ENCODE results near the gene RBM8A. TPM values are rescaled to one million over a fixed set of nuclear protein-coding genes. Genes with fewer than 3 reads are reported as not detected.
A peak's percentile ranks its signal among the peaks of the same experiment; 100 is the strongest.

Gene RBM8A
- polyA plus RNA-seq, 1 donor, result 118 TPM

GRCh38 chr1:145918144-145918991 lies 8.9 kb downstream of the RBM8A start, which contains the start of gene PEX11B:
PEX11B (minus strand) TSS chr1:145918717; CDS start chr1:145918688, 29 bp downstream.
- DNase-seq (ENCODE audit: low read depth), result no peak

- no peak for DNase-seq (ENCODE audit: low read depth)
Observed at GRCh38 chr1:145917595-145917994, 9.7 kb downstream of the RBM8A start.

- no peak for DNase-seq (ENCODE audit: low read depth)
Observed at GRCh38 chr1:145916745-145917144, 10.5 kb downstream of the RBM8A start.

GRCh38 chr1:145912128-145912641 lies 15.1 kb downstream of the RBM8A start:
- DNase-seq (ENCODE audit: low read depth), result no peak

- DNase-seq (ENCODE audit: low read depth), result no peak
Observed at GRCh38 chr1:145908653-145909052, 18.6 kb downstream of the RBM8A start.

- no peak for DNase-seq (ENCODE audit: low read depth)
Observed at GRCh38 chr1:145906954-145907753, 20.1 kb downstream of the RBM8A start.

GRCh38 chr1:145901312-145902021 lies 25.8 kb downstream of the RBM8A start:
- no peak for DNase-seq (ENCODE audit: low read depth)

GRCh38 chr1:145898756-145899155 lies 28.5 kb downstream of the RBM8A start:
- no peak for DNase-seq (ENCODE audit: low read depth)

GRCh38 chr1:145897969-145898368 lies 29.3 kb downstream of the RBM8A start:
- DNase-seq (ENCODE audit: low read depth), result no peak

- DNase-seq (ENCODE audit: low read depth), result no peak
Observed at GRCh38 chr1:145895471-145895870, 31.8 kb downstream of the RBM8A start.

- no peak for DNase-seq (ENCODE audit: low read depth)
Observed at GRCh38 chr1:145893306-145894055, 33.8 kb downstream of the RBM8A start.

- no peak for DNase-seq (ENCODE audit: low read depth)
Observed at GRCh38 chr1:145892486-145893087, 34.7 kb downstream of the RBM8A start.

GRCh38 chr1:145891587-145892485 lies 35.4 kb downstream of the RBM8A start:
- peak; percentile 80 for DNase-seq (ENCODE audit: low read depth)

GRCh38 chr1:145891143-145891542 lies 36.1 kb downstream of the RBM8A start:
- no peak for DNase-seq (ENCODE audit: low read depth)

GRCh38 chr1:145889722-145890121 lies 37.6 kb downstream of the RBM8A start:
- no peak for DNase-seq (ENCODE audit: low read depth)

GRCh38 chr1:145887631-145888030 lies 39.7 kb downstream of the RBM8A start:
- DNase-seq (ENCODE audit: low read depth), result no peak

- DNase-seq (ENCODE audit: low read depth), result no peak
Observed at GRCh38 chr1:145886816-145887215, 40.5 kb downstream of the RBM8A start.

- DNase-seq (ENCODE audit: low read depth), result no peak
Observed at GRCh38 chr1:145886390-145886789, 40.9 kb downstream of the RBM8A start.

GRCh38 chr1:145885738-145886287 lies 41.5 kb downstream of the RBM8A start, which contains the start of gene ANKRD35:
ANKRD35 (minus strand) TSS chr1:145885866; CDS start chr1:145885758, 108 bp downstream.
- DNase-seq (ENCODE audit: low read depth), result no peak
